Stomach (tissue), 19 donors: ENCODE measurements around the gene CD72. TPM values are rescaled to one million over a fixed set of nuclear protein-coding genes. Genes with fewer than 3 reads are reported as not detected.

ENCODE experiments used
- DNase-seq, 2 donors: peaks; one replicate each; pipeline versions ENCODE4 v3.0.0 to v3.0.0-alpha.2; 2013 to 2019
- H3K27ac ChIP-seq, 5 donors: fragments of 200-600 bp in 4 of 5; sonication (generic) in 4 of 5; one replicate each; pipeline ENCODE4 v1.5.1; 2013 to 2019; ENCODE audit warnings: mild to moderate bottlenecking in 1 of 5, moderate library complexity in 1 of 5
- H3K27me3 ChIP-seq, 3 donors: fragments of 200-600 bp; sonication (generic); one replicate each; pipeline ENCODE4 v1.5.1; 2017 to 2019; ENCODE audit warnings: mixed run types in 1 of 3
- H3K36me3 ChIP-seq, 4 donors: fragments of 200-600 bp; sonication (generic); 1 replicate in 3 of 4; 2 replicates in 1 of 4; pipeline ENCODE4 v1.5.1; 2016 to 2019
- H3K4me1 ChIP-seq, 4 donors: fragments of 200-600 bp; sonication (generic); one replicate each; pipeline ENCODE4 v1.5.1; 2016 to 2019
- H3K4me3 ChIP-seq, 4 donors: fragments of 200-600 bp; sonication (generic) in 3 of 4; one replicate each; pipeline ENCODE4 v1.5.1; 2016 to 2019; ENCODE audit warnings: mild to moderate bottlenecking in 1 of 4
- H3K9me3 ChIP-seq, 4 donors: fragments of 200-600 bp; sonication (generic); one replicate each; pipeline ENCODE4 v1.5.1; 2016 to 2019
- CTCF ChIP-seq, 7 experiments: fragments of 450-650 bp in 4 of 7; fragments of 200-600 bp in 3 of 7; sonication (generic) in 3 of 7; IDR thresholded peaks; one replicate each; pipeline ENCODE4 v1.5.1; 2016 to 2019; ENCODE audit warnings: antibody characterized with exemption in 7 of 7, control low read depth in 2 of 7, mild to moderate bottlenecking in 1 of 7
- EP300 ChIP-seq: sonication (generic); formaldehyde crosslinking; IDR thresholded peaks from one replicate; pipeline ENCODE4 v1.6.1; 2017; ENCODE audit warnings: antibody characterized with exemption
- POLR2A ChIP-seq, 4 donors: fragments of 450-650 bp; IDR thresholded peaks; one replicate each; pipeline ENCODE4 v1.6.1; 2016; ENCODE audit warnings: antibody characterized with exemption in 4 of 4, control low read depth in 2 of 4, mild to moderate bottlenecking in 1 of 4, moderate library complexity in 1 of 4
- POLR2AphosphoS5 ChIP-seq, 3 donors: sonication (generic); formaldehyde crosslinking; IDR thresholded peaks; one replicate each; pipeline ENCODE4 v1.6.1; 2016; ENCODE audit warnings: antibody characterized with exemption in 3 of 3
- WGBS, 5 donors: extraction: QIAGEN DNeasy Blood & Tissue Kit in 3 of 5; methylation state at CpG; one replicate each; pipeline versions ENCODE4 v1.1.5 to v1.1.7; 2013 to 2018; 5-methylcytosine and 5-hydroxymethylcytosine counted together
- intact Hi-C: fragments of 100-400 bp; cut with DNase I; formaldehyde crosslinking; loops from one replicate; pipeline ENCODE4 v1.15.1; 2023; ENCODE audit warnings: low total_unique reads
- long read RNA-seq, 10 donors: transcript quantifications; one replicate each; lab custom pipeline, GENCODE V29; 2026
- polyA plus RNA-seq, 3 donors: library from polyadenylated mRNA; stranded (reverse); fragments of 200-250 nt; gene quantifications; one replicate each; pipeline ENCODE4 v1.2.3, GENCODE V29; 2013
- total RNA-seq, 5 donors: library from RNA; depleted of rRNA; stranded (reverse); fragments of >200 nt; gene quantifications; one replicate each; pipeline versions ENCODE4 v1.1.0 to v1.2.3, GENCODE V29; 2014 to 2016
- donor health status: healthy with polysubstance abuse.
- donor health status: Bipolar disorder and iron deficiency.
- donor health status: healthy.

Gene CD72
- total RNA-seq (10 to 100 TPM in 1 of 5 donors, 1 to 10 TPM in 1, not detected in 3; 3.1 to 18.7 TPM), polyA plus RNA-seq (1 to 10 TPM in 2 of 3 donors, under 1 TPM in 1; 0.61 to 2.8 (median 1.1) TPM)
- long read RNA-seq, donor 1, result 0 reads
- long read RNA-seq, donor 2, partial matches to known transcripts, result 0 of 1 reads
- long read RNA-seq, donor 2, other reads (novel, unspliced or antisense), result 0 of 1 reads
- long read RNA-seq, donor 3, partial matches to known transcripts, result 17 of 23 reads
- long read RNA-seq, donor 3, other reads (novel, unspliced or antisense), result 6 of 23 reads
- long read RNA-seq, donor 4, result 0 reads
- long read RNA-seq, donor 5, result 0 reads
- long read RNA-seq, donor 6, result 0 reads
- long read RNA-seq, donor 7, partial matches to known transcripts, result 0 of 2 reads
- long read RNA-seq, donor 7, other reads (novel, unspliced or antisense), result 0 of 2 reads
- long read RNA-seq, donor 8, result 0 reads
- long read RNA-seq, donor 9, result 0 reads
- long read RNA-seq, donor 10, result 0 reads

- Histone ChIP-seq H3K9me3 (no peaks in the 10 kb centered on the region), H3K36me3 (no peaks in the 10 kb centered on the region), H3K4me1 (peaks cover 0 to 27% (median 17%) of the 10 kb centered on the region in 4 donors), H3K4me3 (peak within 1 kb of the TSS; percentile 41 to 53 (median 44)), H3K27ac (peak within 1 kb of the TSS in 4 of 5 donors; percentile 35 to 47 (median 41)), H3K27me3 (peaks cover 0 to 26% (median 0%) of the 10 kb centered on the region in 3 donors)
- 73 to 89% (median 77%) methylated on average over 7 of the region's 7 CpGs for WGBS, 5 donors
- intact Hi-C loops, result no loop called here
- no peak for DNase-seq
- TF ChIP-seq POLR2A (IDR thresholded peaks at IDR 0.05), result no peak
- no peak for TF ChIP-seq EP300
- TF ChIP-seq POLR2AphosphoS5 (IDR thresholded peaks at IDR 0.05), result no peak
- TF ChIP-seq CTCF (IDR thresholded peaks at IDR 0.05), result no peak
These were observed at the start of gene CD72 for GRCh38 chr9:35618325-35618727. CD72 (minus strand) TSS chr9:35618413; CDS start chr9:35618303, 110 bp downstream.

GRCh38 chr9:35667939-35668338 lies 49.7 kb upstream of the CD72 start:
- no peak for DNase-seq
- Histone ChIP-seq H3K27ac (peak overlapping the region; percentile 44 to 100 (median 81)), H3K27me3 (no peaks in the 10 kb centered on the region), H3K4me1 (peaks cover 39 to 73% (median 51%) of the 10 kb centered on the region in 4 donors), H3K9me3 (no peaks in the 10 kb centered on the region), H3K36me3 (no peaks in the 10 kb centered on the region), H3K4me3 (no peak overlapping the region)
- intact Hi-C loops, result no loop called here
- 88 to 97% (median 93%) methylated on average over 3 of the region's 3 CpGs for WGBS, 5 donors
- TF ChIP-seq CTCF (IDR thresholded peaks at IDR 0.05), result peak in 1 of 7 experiments; percentile 6
- TF ChIP-seq POLR2AphosphoS5 (IDR thresholded peaks at IDR 0.05), result no peak

DNA sequence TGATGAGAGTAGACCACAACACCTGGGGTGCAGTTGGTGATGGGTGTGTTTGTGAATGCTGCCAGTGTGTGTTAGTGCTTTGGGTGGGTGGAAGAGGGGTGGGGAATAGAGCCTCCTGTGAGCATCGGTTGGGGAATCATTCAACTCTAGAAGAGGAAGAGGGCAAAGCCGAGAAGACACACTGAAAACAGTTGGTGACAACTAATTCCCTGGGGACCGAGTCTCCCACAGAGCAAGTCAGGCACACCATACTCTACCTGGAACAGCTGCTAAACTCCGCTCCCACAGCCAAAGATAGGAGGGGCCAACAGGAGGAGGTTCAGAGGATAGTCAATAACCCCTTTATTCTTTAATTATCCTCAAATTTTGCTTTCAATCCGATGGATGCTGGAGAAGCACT lies 48.3 kb upstream of the CD72 start:
- H3K4me1 ChIP-seq, result peaks cover 45 to 73% (median 57%) of the 10 kb centered on the region in 4 donors
- H3K4me3 ChIP-seq, result no peak overlapping the region
- H3K9me3 ChIP-seq, result no peaks in the 10 kb centered on the region
- peak overlapping the region in 3 of 5 donors; percentile 83 to 100 (median 99) for H3K27ac ChIP-seq
- 88 to 95% (median 93%) methylated on average over 5 of the region's 5 CpGs for WGBS, 5 donors
- TF ChIP-seq EP300 (no peak), CTCF (IDR thresholded peaks at IDR 0.05) (no peak), POLR2A (IDR thresholded peaks at IDR 0.05) (no peak), POLR2AphosphoS5 (IDR thresholded peaks at IDR 0.05) (no peak)
- H3K36me3 ChIP-seq, result peaks cover 0 to 11% (median 2%) of the 10 kb centered on the region in 4 donors
- no peak for DNase-seq
- intact Hi-C loops, result no loop called here
- no peaks in the 10 kb centered on the region for H3K27me3 ChIP-seq

DNA sequence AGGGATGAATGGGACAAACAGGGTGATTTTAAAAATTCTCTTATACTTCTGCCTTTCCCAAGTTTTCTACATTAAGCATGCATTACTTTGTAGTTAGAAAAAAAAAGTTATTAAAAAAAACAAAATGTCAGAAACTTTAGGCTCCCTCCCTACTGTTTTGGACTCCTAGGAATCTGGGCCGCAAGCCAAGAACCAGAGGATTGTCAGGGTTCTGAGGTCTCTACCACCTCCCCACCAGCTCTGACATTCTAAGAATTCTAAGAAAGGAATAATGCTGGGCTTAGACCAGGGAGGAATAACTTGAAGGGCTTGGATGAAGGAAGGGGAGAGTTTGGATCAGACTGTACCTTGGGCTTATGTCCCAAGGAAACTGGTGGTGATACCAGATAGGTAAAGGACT lies 47.8 kb upstream of the CD72 start:
- TF ChIP-seq CTCF (IDR thresholded peaks at IDR 0.05) (no peak), POLR2A (IDR thresholded peaks at IDR 0.05) (no peak), EP300 (no peak), POLR2AphosphoS5 (IDR thresholded peaks at IDR 0.05) (no peak)
- intact Hi-C loops, result no loop called here
- Histone ChIP-seq H3K36me3 (peaks cover 0 to 15% (median 4%) of the 10 kb centered on the region in 4 donors), H3K27ac (peak overlapping the region in 4 of 5 donors; percentile 35 to 100 (median 91)), H3K9me3 (no peaks in the 10 kb centered on the region), H3K4me3 (no peak overlapping the region), H3K27me3 (no peaks in the 10 kb centered on the region), H3K4me1 (peaks cover 44 to 78% (median 62%) of the 10 kb centered on the region in 4 donors)
- WGBS, 5 donors, result 57 to 76% (median 65%) methylated on average over 1 of the region's 1 CpG
- DNase-seq, result no peak
